ENCODE data around the gene TCERG1L. TPM values are rescaled to one million over a fixed set of nuclear protein-coding genes. Genes with fewer than 3 reads are reported as not detected.

Gene TCERG1L
- total RNA-seq, 4 donors from 2014 or later: 0.41 TPM; not detected in 3

DNA sequence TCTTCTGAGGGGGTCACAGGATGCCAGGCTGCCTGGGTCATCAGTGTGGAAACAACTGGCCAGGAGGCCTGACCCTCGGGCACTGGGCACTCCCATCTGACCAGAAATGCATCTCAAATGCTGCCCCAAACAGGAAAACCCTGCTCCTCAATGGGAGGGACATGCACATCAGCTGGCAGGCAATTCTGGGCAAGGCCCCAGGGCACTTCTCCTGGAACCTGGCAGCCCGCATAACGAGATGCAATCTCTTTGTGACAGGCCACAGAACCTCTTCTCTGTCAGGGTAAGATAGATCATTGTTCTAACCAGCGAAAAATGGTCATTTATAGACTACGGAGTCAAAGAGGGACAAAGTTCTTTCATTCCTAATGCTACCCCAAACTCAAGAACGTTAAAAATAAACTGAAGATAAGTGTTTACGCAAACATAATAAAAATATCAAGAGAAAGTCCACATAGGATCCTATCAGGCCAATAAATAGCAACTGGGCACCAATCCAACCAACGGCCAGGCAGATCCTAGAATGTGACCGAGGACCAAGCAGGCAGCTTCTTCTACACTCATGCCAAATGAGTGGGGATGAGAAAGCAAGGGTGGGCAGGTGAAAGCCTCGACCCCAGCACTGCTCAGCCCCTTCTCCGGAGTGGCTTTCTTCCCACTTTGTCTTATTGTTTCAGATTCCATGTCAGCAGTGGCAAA is 212.3 kb downstream of the TCERG1L start:
- no peak overlapping the region for H3K27ac ChIP-seq

DNA sequence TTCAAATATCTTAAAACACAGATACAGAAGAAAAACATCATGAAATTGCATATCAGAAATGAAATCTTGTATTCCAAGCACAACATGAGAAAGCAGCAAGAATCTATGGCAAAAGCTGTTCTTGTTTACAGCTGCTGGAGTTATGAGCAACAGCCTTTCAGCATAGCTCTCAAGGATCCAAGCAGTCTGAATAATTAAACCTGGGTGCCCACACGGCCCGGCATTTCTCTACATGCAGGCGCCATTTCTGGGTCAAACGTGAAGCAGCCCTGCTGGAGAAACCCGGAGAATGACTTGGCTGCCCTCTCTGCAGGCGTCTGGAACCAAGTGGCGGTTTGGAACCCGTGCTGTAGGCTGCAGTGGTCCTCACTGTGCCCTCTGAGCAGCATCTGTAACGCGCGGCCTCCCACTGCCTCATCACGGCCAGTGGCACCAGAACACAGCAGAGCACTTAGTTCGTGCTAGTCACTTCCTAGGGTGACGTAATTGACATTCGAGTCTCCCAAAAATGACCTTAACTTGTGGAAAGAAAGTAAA is 213.0 kb downstream of the TCERG1L start:
- DNase-seq: no peak
- Histone ChIP-seq H3K4me3 (no peak overlapping the region), H3K27ac (no peak overlapping the region), H3K9me3 (no peaks in the 10 kb centered on the region), H3K4me1 (peaks cover 0 to 4% of the 10 kb centered on the region in 2 donors), H3K27me3 (no peaks in the 10 kb centered on the region), H3K36me3 (no peaks in the 10 kb centered on the region)
- intact Hi-C loops (cut with DNase I; ENCODE audit: low total_unique reads): no loop called here
- TF ChIP-seq POLR2A (IDR thresholded peaks at IDR 0.05): no peak
- TF ChIP-seq, protein P1, sequence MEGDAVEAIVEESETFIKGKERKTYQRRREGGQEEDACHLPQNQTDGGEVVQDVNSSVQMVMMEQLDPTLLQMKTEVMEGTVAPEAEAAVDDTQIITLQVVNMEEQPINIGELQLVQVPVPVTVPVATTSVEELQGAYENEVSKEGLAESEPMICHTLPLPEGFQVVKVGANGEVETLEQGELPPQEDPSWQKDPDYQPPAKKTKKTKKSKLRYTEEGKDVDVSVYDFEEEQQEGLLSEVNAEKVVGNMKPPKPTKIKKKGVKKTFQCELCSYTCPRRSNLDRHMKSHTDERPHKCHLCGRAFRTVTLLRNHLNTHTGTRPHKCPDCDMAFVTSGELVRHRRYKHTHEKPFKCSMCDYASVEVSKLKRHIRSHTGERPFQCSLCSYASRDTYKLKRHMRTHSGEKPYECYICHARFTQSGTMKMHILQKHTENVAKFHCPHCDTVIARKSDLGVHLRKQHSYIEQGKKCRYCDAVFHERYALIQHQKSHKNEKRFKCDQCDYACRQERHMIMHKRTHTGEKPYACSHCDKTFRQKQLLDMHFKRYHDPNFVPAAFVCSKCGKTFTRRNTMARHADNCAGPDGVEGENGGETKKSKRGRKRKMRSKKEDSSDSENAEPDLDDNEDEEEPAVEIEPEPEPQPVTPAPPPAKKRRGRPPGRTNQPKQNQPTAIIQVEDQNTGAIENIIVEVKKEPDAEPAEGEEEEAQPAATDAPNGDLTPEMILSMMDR (IDR thresholded peaks at IDR 0.05): no peak

More for the DNA sequence above, 212.3 kb downstream of the TCERG1L start:
- Histone ChIP-seq H3K9me3 (no peaks in the 10 kb centered on the region), H3K36me3 (no peaks in the 10 kb centered on the region), H3K4me1 (peaks cover 0 to 4% of the 10 kb centered on the region in 2 donors), H3K4me3 (no peak overlapping the region), H3K27me3 (no peaks in the 10 kb centered on the region)
- intact Hi-C loops (cut with DNase I; ENCODE audit: low total_unique reads): no loop called here
- TF ChIP-seq, protein P1 (IDR thresholded peaks at IDR 0.05): no peak
- no peak for TF ChIP-seq POLR2A (IDR thresholded peaks at IDR 0.05)
- no peak for DNase-seq

DNA sequence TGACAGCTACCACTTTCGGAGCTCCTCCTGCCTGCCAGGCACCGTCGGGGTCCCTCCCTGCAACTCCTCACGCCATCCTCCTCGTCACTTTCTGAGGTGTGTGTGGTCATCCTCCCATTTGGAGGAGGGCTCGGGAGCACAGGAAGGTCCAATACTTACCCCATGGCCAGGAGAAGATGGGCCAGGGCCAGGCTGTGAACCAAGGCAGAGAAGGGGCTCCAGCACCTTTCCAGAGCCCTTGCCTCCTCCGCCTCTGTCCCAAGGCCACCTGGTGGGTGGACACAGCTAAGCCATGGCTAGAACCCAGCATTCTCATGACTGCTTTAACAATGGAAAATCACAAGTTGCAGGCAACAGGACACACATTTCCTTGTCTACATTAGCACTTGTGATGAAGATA is 215.5 kb downstream of the TCERG1L start:
- intact Hi-C loops (cut with DNase I; ENCODE audit: low total_unique reads): no loop called here
- Histone ChIP-seq H3K27me3 (no peaks in the 10 kb centered on the region), H3K4me3 (no peak overlapping the region), H3K36me3 (no peaks in the 10 kb centered on the region), H3K9me3 (no peaks in the 10 kb centered on the region), H3K27ac (no peak overlapping the region), H3K4me1 (peaks cover 0 to 4% of the 10 kb centered on the region in 2 donors)
- no peak for TF ChIP-seq POLR2A (IDR thresholded peaks at IDR 0.05)
- TF ChIP-seq, protein P1 (IDR thresholded peaks at IDR 0.05): no peak
- no peak for DNase-seq

DNA sequence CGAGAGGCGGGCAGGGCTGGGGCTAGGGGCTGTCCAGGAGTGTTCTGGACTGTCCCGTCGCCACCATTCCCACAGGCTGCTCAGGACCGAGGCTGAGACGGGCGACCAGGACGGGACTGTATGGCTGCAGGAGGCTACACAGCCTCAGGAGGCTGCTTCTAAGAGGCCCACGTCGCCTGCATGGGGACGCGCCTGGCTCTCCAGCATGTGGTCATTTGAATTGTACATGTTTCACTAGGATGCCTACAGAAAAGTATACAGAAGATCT is 216.3 kb downstream of the TCERG1L start:
- TF ChIP-seq, protein P1 (IDR thresholded peaks at IDR 0.05): no peak
- TF ChIP-seq POLR2A (IDR thresholded peaks at IDR 0.05): no peak
- Histone ChIP-seq H3K27me3 (no peaks in the 10 kb centered on the region), H3K4me1 (peaks cover 0 to 4% of the 10 kb centered on the region in 2 donors), H3K9me3 (no peaks in the 10 kb centered on the region), H3K4me3 (no peak overlapping the region), H3K36me3 (no peaks in the 10 kb centered on the region), H3K27ac (peak overlapping the region; percentile 42 to 66)
- intact Hi-C loops (cut with DNase I; ENCODE audit: low total_unique reads): no loop called here
- DNase-seq: no peak

DNA sequence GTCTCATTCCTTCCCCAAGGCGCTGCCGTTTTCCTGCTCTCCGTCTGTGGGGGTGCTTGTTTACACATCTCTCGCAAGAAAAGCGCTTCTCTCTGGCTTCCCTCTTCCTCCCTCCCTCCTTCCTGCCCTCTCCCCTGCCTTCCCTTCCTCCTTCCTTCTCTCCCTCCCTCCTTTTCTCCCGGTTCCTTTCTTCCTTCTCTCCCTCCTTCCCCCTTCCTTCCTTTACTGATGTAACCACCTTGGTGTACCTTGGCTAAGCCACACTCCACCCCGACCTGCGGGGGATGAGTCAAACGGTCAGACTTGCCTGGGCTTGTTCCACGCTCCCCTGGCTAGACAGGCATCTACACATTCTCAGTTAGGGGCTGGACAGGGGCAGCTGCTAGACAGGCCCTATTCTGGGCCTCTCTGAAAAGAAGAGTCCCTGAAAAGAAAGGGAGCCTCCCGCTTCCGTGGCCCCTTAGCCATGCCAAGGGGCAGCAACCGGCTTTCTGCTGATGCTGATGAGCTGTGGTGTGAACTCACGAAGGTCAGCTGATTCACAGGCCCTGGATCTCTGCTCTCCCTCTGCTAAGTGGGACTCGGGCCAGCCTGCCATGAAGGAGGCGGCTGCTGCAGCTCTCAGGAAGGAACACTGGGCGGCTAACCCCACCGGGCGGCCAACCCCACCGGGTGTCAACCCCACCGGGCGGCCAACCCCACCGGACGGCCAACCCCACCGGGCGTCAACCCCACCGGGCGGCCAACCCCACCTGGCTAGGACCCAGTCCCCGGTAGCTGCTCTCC is 216.8 kb downstream of the TCERG1L start:
- no peak overlapping the region for H3K4me3 ChIP-seq
- no peaks in the 10 kb centered on the region for H3K9me3 ChIP-seq
- peak overlapping the region; percentile 42 to 66 for H3K27ac ChIP-seq
- DNase-seq: peak; percentile 59 to 68
- H3K36me3 ChIP-seq: no peaks in the 10 kb centered on the region
- intact Hi-C loops (cut with DNase I; ENCODE audit: low total_unique reads): no loop called here
- H3K4me1 ChIP-seq: peaks cover 0 to 4% of the 10 kb centered on the region in 2 donors
- H3K27me3 ChIP-seq: no peaks in the 10 kb centered on the region
- TF ChIP-seq, protein P1 (IDR thresholded peaks at IDR 0.05): no peak
- no peak for TF ChIP-seq POLR2A (IDR thresholded peaks at IDR 0.05)
